GM19043 (cell line): ENCODE measurements around the gene AFAP1.

Source experiments
- ATAC-seq: cut with Tn5 transposase; IDR thresholded peaks from one replicate; pipeline ENCODE4 v1.9.1; 2021; ENCODE audit warnings: low read depth; ENCODE audit not compliant: unreplicated experiment

AFAP1 gene

DNA sequence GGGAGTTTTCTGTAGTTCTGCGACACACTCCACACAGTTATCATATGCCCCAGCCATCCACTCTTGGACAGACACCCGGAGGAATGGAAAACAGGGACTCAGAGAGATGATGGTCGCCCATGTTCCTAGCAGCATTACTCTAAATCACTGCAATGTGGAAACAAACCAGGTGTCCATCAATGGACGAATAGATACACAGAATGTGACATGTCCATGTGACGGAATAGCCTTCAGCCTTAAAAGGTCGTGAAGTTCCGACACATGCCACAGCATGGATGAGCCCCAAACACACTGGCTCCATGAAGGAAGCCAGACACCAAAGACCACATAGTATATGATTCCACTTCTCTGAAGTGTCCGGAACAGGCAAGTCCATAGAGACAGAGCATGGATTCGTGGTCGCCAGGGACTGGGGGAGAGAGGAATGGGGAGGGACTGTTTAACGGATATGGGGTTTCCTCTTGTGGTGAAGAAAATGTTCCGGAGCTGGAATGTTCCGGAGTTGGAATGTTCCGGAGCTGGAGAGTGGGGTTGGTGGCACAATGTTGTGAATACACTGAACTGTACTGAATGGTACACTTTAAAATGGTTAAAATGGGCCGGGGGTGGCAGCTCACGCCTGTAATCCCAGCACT lies 28.7 kb upstream of the AFAP1 start:
- ATAC-seq = no peak

- ATAC-seq = no peak
These were observed 28.0 kb upstream of the AFAP1 start for GRCh38 chr4:7967501-7968261.

DNA sequence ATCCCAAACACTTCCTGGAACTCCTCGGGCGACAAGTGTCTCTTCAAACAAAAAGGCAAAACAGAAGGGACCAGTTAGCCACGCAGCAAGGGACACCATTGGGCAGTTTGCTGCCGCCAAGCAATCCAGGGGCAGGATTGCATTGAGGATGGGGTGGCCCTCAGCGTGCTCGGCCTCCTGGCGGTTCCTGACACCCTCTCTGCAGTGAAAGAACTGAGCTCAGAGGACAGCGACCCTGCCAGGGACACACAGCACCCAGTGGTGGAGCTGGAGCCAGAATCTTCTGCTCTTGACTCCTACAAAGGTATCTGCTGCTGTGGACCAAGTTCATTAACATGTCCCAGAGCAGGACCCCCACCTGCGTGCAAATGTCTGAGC lies 27.4 kb upstream of the AFAP1 start:
- ATAC-seq = no peak

GRCh38 chr4:7966281-7967062 lies 26.8 kb upstream of the AFAP1 start:
- ATAC-seq = no peak

- no peak for ATAC-seq
These were observed 25.4 kb upstream of the AFAP1 start for GRCh38 chr4:7964890-7965662.

DNA sequence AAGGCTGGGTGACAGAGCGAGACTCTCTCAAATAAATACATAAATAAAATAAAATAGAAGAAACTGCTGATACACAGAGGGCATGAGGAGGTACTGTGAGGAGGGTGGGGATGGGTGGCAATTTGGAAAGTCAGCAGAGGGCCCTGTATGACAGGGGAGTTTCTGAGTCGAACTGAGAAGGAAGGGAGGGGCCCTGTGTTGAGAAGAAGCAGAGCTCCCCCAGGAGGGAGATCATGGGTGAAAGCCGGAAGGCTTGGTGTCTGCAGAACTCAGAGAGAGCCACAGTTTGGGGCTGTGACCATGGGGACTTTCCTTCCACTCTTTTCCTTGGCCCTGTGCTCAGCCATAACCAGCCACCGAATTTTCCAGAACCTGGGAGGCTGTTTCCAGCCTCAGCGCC lies 24.8 kb upstream of the AFAP1 start:
- ATAC-seq = no peak

GRCh38 chr4:7963691-7964090 lies 24.0 kb upstream of the AFAP1 start:
- ATAC-seq = no peak

DNA sequence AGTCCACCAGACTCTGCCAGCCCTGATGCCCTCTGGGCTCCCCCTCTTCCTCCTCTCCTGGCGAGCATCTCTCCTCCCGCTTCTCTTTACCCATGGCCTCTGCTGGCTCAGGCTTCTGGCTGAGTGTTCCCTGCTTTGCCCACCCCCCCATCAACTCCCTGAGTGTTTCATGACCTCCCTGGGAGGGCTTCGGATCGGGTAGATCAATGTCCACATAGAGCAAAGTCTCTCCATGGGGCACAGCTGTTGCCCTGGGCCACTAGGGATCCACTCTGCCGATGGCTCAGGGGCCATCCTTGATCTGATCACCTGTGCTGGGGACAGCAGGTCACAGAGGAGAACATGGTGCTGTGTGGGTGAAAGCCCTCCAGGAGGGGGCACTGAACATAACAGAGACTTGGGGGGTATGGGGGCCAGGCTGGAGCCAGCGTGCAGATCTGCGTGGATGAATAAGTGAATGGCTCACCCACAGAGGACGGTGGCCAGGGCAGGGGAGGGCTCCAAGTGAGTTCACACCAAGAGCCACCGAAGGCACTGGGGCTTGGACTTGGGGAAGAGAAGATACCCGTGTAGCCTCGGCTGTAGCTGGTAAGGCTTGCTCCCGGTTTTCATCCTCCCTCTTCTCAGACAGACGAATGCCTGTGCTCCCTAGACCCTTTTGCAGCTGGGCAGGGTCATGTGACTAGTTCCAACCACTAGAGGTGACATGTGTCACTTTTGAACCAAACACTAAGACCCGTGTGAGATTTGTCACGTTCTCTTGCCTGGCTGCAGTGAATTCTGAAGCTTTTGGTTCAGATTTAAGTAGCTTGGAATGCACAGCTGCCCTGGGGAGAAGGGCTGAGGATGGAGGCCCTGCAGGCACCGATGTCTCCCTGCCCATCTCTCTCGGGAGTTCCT lies 23.2 kb upstream of the AFAP1 start:
- ATAC-seq = no peak

GRCh38 chr4:7960790-7961655 lies 21.4 kb upstream of the AFAP1 start:
- ATAC-seq = no peak

GRCh38 chr4:7960017-7960789 lies 20.5 kb upstream of the AFAP1 start:
- no peak for ATAC-seq

GRCh38 chr4:7959078-7959477 lies 19.4 kb upstream of the AFAP1 start:
- no peak for ATAC-seq

DNA sequence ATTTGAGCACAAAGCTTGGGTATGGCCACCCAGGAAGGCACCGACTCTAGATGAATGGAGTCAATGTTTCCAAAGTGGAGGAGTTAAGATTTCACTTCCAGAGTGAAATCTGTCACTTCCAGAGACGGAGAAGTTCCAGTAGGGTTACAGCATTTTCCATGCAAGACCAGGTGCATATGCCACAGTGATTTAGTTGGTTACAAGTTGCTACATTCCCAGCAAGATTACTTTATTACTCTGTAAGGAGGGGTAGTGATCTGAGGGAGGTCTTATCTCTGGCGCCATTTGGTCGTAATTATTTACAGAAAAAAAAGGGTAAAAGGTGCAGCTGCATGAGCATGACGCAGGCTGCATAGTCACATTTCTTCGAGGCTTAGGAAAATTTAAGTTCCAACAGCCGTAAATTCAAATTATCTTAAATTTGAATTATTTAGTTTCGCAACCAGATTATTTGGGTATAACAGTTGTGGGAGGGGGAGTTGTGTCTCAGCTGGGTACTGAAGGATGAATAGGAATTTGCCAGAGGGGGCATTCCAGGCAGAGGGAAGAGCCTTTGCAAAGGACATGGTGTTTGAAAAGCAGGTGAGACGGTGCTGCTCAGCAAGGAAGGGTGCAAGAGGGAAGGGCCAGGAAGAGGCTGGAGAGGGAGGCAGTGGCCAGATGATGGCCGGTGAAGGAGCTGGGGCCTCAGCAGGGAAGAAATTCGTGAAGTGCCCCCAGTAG lies 17.4 kb upstream of the AFAP1 start:
- no peak for ATAC-seq

DNA sequence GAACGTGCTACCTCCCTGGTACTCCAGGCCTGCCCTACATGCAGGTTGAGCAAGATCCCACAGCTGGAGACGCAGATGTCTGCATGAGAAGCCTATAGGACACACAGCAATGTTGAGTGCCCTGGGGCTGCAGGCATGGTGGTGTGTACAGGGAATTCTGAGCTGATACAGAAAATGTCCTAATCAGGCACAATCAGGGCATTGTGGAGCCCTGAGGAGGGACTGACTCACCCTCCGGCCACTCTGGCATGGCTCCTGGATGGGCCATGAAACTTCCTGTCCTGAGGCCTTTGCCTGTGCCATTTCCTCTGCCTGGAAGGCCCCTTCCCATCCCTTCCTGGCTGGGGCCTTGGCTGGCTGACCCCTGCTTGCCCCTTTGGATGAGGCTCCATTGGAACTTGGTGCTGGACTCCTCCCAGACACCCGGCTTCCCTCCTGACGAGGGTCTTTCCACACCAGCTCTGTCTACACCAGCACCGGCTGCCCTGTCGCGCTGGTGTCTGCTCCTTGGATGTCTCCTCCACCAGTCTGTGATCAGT lies 16.7 kb upstream of the AFAP1 start:
- no peak for ATAC-seq

DNA sequence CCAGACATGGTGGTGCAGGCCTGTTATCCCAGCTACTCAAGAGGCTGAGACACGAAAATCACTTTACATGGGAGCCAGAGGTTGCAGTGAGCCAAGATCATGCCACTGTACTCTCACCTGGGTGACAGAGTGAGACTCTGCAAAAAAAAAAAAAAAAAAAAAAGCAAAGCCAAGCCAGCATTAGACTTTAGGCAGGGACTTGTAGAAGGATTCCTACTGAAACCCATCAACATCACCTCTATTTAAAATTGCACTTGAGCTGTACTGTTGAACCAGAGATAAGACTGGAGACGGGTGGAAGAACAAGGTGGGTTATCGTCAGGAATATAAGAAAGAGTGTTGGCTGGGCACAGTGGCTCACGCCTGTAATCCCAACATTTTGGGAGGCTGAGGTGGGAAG lies 15.7 kb upstream of the AFAP1 start:
- ATAC-seq = no peak

DNA sequence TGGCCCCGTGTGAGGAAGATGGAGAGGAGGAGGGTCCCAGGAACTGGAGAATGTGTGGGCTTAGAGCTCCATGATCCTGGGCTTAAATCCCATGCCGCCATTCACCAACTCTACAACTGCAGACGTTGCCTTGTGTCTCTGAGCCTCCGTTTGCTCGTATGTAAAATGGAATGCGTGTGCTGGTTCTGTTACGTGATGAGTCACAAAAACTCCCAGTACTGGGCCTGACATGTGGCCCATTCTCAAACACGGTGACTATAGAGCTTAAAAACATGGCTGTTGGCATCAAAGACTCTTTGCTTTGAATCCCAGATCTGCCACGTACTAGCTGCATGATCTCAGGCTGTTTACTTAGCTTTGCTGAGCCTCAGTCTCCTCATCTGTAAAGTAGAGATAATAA lies 13.0 kb upstream of the AFAP1 start:
- no peak for ATAC-seq

DNA sequence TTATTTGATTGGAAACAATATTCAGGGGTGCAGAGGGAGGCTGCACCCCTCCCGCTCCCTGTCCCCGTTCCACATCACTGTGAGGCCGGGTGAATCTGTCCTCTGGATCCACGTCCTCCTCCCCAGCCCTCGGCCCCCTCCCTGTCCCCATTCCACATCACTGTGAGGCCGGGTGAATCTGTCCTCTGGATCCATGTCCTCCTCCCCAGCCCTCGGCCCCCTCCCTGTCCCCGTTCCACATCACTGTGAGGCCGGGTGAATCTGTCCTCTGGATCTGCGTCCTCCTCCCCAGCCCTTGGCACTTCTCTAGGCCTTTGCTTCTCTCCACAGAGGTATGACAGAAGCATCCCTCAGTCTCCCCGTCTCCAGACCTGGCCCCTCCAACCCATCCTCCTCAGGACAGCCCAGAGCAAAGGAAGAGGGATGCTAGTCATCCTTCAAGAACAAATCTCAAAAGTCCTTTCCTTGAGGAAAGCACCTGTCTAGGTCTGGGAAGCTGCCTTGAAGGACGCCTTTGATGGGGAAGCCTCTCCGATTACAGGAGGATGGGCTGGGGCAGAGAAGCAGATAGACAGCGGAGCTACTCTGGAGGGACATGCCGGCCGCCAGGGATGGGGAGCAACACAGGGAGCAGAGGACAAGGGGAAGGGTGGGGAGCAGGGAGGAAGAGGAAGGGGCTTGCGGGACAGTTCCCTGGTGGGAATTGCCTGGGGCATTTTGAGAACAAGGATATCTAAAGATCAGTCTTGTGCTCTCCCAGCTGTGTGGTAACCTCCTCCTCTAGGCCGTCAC lies 10.8 kb upstream of the AFAP1 start:
- ATAC-seq = no peak

- ATAC-seq = no peak
These were observed 10.1 kb upstream of the AFAP1 start for GRCh38 chr4:7949759-7950158.
